ENCODE measurements around the gene SPATA31D3.
"Not testable (repeated sequence)": the region's sequence is repeated elsewhere in the genome, so short reads cannot be mapped to it uniquely, and the experiment has no call there.

DNA sequence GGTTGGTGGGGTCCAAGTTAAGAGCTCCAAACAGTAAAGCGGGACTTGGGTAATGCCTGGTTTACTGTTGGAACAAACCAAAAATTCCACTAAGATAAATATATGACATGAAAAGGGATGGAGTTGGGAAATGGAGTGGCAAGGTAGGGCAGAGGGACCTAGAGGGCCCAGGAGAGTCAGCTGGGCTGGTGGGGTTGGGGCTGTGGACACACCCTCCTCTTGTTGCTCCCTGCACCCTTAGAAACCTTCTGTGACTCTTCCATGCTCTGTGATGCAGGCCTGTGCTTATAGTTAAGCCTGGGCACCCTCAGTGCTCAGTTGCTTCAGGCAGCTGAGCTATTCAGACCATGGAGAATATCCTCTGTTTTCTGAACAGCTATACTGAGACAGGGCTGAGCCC, 45.2 kb downstream of the SPATA31D3 start, which contains the start of gene SPATA31D1:
- TF ChIP-seq, protein P1, sequence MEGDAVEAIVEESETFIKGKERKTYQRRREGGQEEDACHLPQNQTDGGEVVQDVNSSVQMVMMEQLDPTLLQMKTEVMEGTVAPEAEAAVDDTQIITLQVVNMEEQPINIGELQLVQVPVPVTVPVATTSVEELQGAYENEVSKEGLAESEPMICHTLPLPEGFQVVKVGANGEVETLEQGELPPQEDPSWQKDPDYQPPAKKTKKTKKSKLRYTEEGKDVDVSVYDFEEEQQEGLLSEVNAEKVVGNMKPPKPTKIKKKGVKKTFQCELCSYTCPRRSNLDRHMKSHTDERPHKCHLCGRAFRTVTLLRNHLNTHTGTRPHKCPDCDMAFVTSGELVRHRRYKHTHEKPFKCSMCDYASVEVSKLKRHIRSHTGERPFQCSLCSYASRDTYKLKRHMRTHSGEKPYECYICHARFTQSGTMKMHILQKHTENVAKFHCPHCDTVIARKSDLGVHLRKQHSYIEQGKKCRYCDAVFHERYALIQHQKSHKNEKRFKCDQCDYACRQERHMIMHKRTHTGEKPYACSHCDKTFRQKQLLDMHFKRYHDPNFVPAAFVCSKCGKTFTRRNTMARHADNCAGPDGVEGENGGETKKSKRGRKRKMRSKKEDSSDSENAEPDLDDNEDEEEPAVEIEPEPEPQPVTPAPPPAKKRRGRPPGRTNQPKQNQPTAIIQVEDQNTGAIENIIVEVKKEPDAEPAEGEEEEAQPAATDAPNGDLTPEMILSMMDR (IDR thresholded peaks at IDR 0.05) = not testable (repeated sequence)
- TF ChIP-seq POLR2AphosphoS5, POLR2A, EP300 (IDR thresholded peaks at IDR 0.05): not testable (repeated sequence)
